Activated CD4-positive, alpha-beta T cell treated with anti-CD3 and anti-CD28 coated beads for 36 hours (primary cell): ENCODE data around the gene CBX2. TPM values are rescaled to one million over a fixed set of nuclear protein-coding genes. Genes with fewer than 3 reads are reported as not detected.

Experiments used
- ATAC-seq: fragments of 200-7000 bp; cut with Tn5 transposase; one replicate; pipeline ENCODE4 v1.10.0; 2021; ENCODE audit warnings: mild to moderate bottlenecking, moderate library complexity
- CTCF ChIA-PET: fragments of 350-600 bp; sonication (Branson Sonifier 250); formaldehyde crosslinking; loops from one replicate; lab custom pipeline; 2021; ENCODE audit warnings: antibody characterized with exemption; lab: Charles Lee
- POLR2A ChIA-PET: fragments of 350-600 bp; sonication (Branson Sonifier 250); formaldehyde crosslinking; loops from one replicate; lab custom pipeline; 2021; ENCODE audit warnings: antibody characterized with exemption, inconsistent platforms; lab: Charles Lee
- DNase-seq: peaks from one replicate; pipeline ENCODE4 v3.0.0-alpha.2; 2020
- H3K27ac Mint-ChIP-seq: one replicate; pipeline ENCODE4 v1.8.0; 2021; ENCODE audit warnings: mixed read lengths
- H3K27me3 Mint-ChIP-seq: one replicate; pipeline ENCODE4 v1.8.0; 2021; ENCODE audit warnings: mixed read lengths
- H3K36me3 Mint-ChIP-seq: one replicate; pipeline ENCODE4 v1.8.0; 2021; ENCODE audit warnings: low read depth, mixed read lengths
- H3K4me1 Mint-ChIP-seq: one replicate; pipeline ENCODE4 v1.8.0; 2021; ENCODE audit warnings: mixed read lengths
- H3K4me3 Mint-ChIP-seq: one replicate; pipeline ENCODE4 v1.8.0; 2021; ENCODE audit warnings: mild to moderate bottlenecking, moderate library complexity, mixed read lengths
- H3K9me3 Mint-ChIP-seq: one replicate; pipeline ENCODE4 v1.8.0; 2021; ENCODE audit warnings: low read depth, mixed read lengths
- intact Hi-C, 2 experiments: fragments of 100-400 bp; cut with DNase I in 1 of 2; cut with micrococcal nuclease in 1 of 2; formaldehyde crosslinking; loops; one replicate each; pipeline versions ENCODE4 v1.14.2 to v1.15.1; 2022 to 2024; cut with DNase I, micrococcal nuclease
- total RNA-seq, 2 experiments: library from RNA; stranded (reverse); gene quantifications; one replicate each; pipeline ENCODE4 v1.2.3, GENCODE V29; 2021

CBX2 gene
- total RNA-seq, 2 experiments from 2014 or later = 4.2 to 4.3 TPM

- DNase-seq (peak; percentile 36), ATAC-seq (no peak)
- POLR2A ChIA-PET = no interaction called here
- Mint-ChIP-seq H3K4me1 (peaks cover 23% of the 10 kb centered on the region), H3K36me3 (no peaks in the 10 kb centered on the region), H3K9me3 (no peaks in the 10 kb centered on the region), H3K4me3 (no peak overlapping the region), H3K27me3 (peaks cover 34% of the 10 kb centered on the region), H3K27ac (no peak overlapping the region)
- intact Hi-C loops = no loop called here
- CTCF ChIA-PET = interaction anchor here (1.1 to 1.2 kb wide), 2 partner anchors 13 to 69 kb away, joined by 4 read pairs; no protein-coding TSS in a partner anchor
These were observed 37.3 kb downstream of the CBX2 start for GRCh38 chr17:79814974-79815835.

- ATAC-seq = no peak
- CTCF ChIA-PET = no interaction called here
- intact Hi-C loops = no loop called here
- H3K27me3 Mint-ChIP-seq = peaks cover 29% of the 10 kb centered on the region
- H3K27ac Mint-ChIP-seq = no peak overlapping the region
- POLR2A ChIA-PET = no interaction called here
- H3K4me1 Mint-ChIP-seq = peaks cover 16% of the 10 kb centered on the region
- no peak for DNase-seq
- H3K4me3 Mint-ChIP-seq = no peak overlapping the region
- H3K9me3 Mint-ChIP-seq = no peaks in the 10 kb centered on the region
- H3K36me3 Mint-ChIP-seq = no peaks in the 10 kb centered on the region
These were observed 38.0 kb downstream of the CBX2 start for GRCh38 chr17:79815836-79816461.

GRCh38 chr17:79818026-79818758 is 40.2 kb downstream of the CBX2 start:
- DNase-seq (no peak), ATAC-seq (no peak)
- Mint-ChIP-seq H3K9me3 (no peaks in the 10 kb centered on the region), H3K4me3 (no peak overlapping the region), H3K4me1 (peaks cover 6% of the 10 kb centered on the region), H3K36me3 (no peaks in the 10 kb centered on the region), H3K27ac (no peak overlapping the region), H3K27me3 (peaks cover 18% of the 10 kb centered on the region)
- intact Hi-C loops = no loop called here
- POLR2A ChIA-PET = no interaction called here
- CTCF ChIA-PET = interaction anchor here (0.7 to 1.5 kb wide), 7 partner anchors 9 to 193 kb away, joined by 3 to 6 read pairs (median 3); partner anchors contain the start of gene CBX4

- Mint-ChIP-seq H3K27me3 (peaks cover 18% of the 10 kb centered on the region), H3K9me3 (no peaks in the 10 kb centered on the region), H3K27ac (no peak overlapping the region), H3K36me3 (no peaks in the 10 kb centered on the region), H3K4me1 (peaks cover 5% of the 10 kb centered on the region), H3K4me3 (no peak overlapping the region)
- DNase-seq (no peak), ATAC-seq (no peak)
- ChIA-PET CTCF (interaction anchor here (0.7 kb wide), 1 partner anchor 263 kb away, joined by 3 read pairs; no protein-coding TSS in a partner anchor), POLR2A (no interaction called here)
- intact Hi-C loops = no loop called here
These were observed 41.1 kb downstream of the CBX2 start for GRCh38 chr17:79819085-79819484.

GRCh38 chr17:79819534-79820276 is 41.8 kb downstream of the CBX2 start:
- Mint-ChIP-seq H3K4me1 (no peaks in the 10 kb centered on the region), H3K27me3 (peaks cover 16% of the 10 kb centered on the region), H3K36me3 (no peaks in the 10 kb centered on the region), H3K27ac (no peak overlapping the region), H3K9me3 (no peaks in the 10 kb centered on the region), H3K4me3 (no peak overlapping the region)
- POLR2A ChIA-PET = no interaction called here
- intact Hi-C loops = no loop called here
- DNase-seq = no peak
- CTCF ChIA-PET = interaction anchor here (0.7 kb wide), 3 partner anchors 20 to 1360 kb away, joined by 3 to 5 read pairs (median 3); partner anchors contain the start of gene CBX4
- no peak for ATAC-seq

GRCh38 chr17:79820959-79821330 is 43.0 kb downstream of the CBX2 start:
- ATAC-seq = no peak
- no peaks in the 10 kb centered on the region for H3K4me1 Mint-ChIP-seq
- intact Hi-C loops = no loop called here
- H3K4me3 Mint-ChIP-seq = no peak overlapping the region
- no peak overlapping the region for H3K27ac Mint-ChIP-seq
- DNase-seq = no peak
- H3K9me3 Mint-ChIP-seq = no peaks in the 10 kb centered on the region
- CTCF ChIA-PET = interaction anchor here (0.6 to 1.4 kb wide), 4 partner anchors 13 to 1634 kb away, joined by 3 to 4 read pairs (median 4); no protein-coding TSS in a partner anchor
- peaks cover 15% of the 10 kb centered on the region for H3K27me3 Mint-ChIP-seq
- POLR2A ChIA-PET = no interaction called here
- H3K36me3 Mint-ChIP-seq = no peaks in the 10 kb centered on the region

- DNase-seq (no peak), ATAC-seq (no peak)
- Mint-ChIP-seq H3K4me1 (peaks cover 5% of the 10 kb centered on the region), H3K9me3 (no peaks in the 10 kb centered on the region), H3K36me3 (no peaks in the 10 kb centered on the region), H3K4me3 (no peak overlapping the region), H3K27ac (no peak overlapping the region), H3K27me3 (peaks cover 9% of the 10 kb centered on the region)
- intact Hi-C loops = no loop called here
- ChIA-PET CTCF (interaction anchor here (0.6 to 1.4 kb wide), 4 partner anchors 12 to 1634 kb away, joined by 3 to 4 read pairs (median 4); no protein-coding TSS in a partner anchor), POLR2A (no interaction called here)
These were observed 43.6 kb downstream of the CBX2 start for GRCh38 chr17:79821331-79822095.

- Mint-ChIP-seq H3K36me3 (no peaks in the 10 kb centered on the region), H3K9me3 (no peaks in the 10 kb centered on the region)
- intact Hi-C loops = no loop called here
These were observed 44.7 kb downstream of the CBX2 start for GRCh38 chr17:79822583-79823124.

GRCh38 chr17:79824234-79824633 is 46.3 kb downstream of the CBX2 start:
- Mint-ChIP-seq H3K4me3 (no peak overlapping the region), H3K27ac (no peak overlapping the region), H3K36me3 (no peaks in the 10 kb centered on the region), H3K27me3 (peaks cover 10% of the 10 kb centered on the region), H3K4me1 (peaks cover 8% of the 10 kb centered on the region), H3K9me3 (no peaks in the 10 kb centered on the region)
- POLR2A ChIA-PET = no interaction called here
- intact Hi-C loops = no loop called here
- CTCF ChIA-PET = interaction anchor here (1.0 kb wide), 1 partner anchor 9 kb away, joined by 4 read pairs; no protein-coding TSS in a partner anchor
- ATAC-seq (no peak), DNase-seq (no peak)

More at GRCh38 chr17:79822583-79823124, 44.7 kb downstream of the CBX2 start:
- H3K27me3 Mint-ChIP-seq = peaks cover 12% of the 10 kb centered on the region
- DNase-seq (no peak), ATAC-seq (no peak)
- ChIA-PET CTCF (no interaction called here), POLR2A (no interaction called here)
- H3K4me3 Mint-ChIP-seq = no peak overlapping the region
- H3K4me1 Mint-ChIP-seq = peaks cover 8% of the 10 kb centered on the region
- H3K27ac Mint-ChIP-seq = no peak overlapping the region
